GM18870 (cell line): ENCODE measurements around the gene ALDH1L2.

Experiments
- ATAC-seq: cut with Tn5 transposase; IDR thresholded peaks from one replicate; pipeline ENCODE4 v1.9.1; 2021; ENCODE audit warnings: moderate library complexity; ENCODE audit not compliant: unreplicated experiment

ALDH1L2 gene

DNA sequence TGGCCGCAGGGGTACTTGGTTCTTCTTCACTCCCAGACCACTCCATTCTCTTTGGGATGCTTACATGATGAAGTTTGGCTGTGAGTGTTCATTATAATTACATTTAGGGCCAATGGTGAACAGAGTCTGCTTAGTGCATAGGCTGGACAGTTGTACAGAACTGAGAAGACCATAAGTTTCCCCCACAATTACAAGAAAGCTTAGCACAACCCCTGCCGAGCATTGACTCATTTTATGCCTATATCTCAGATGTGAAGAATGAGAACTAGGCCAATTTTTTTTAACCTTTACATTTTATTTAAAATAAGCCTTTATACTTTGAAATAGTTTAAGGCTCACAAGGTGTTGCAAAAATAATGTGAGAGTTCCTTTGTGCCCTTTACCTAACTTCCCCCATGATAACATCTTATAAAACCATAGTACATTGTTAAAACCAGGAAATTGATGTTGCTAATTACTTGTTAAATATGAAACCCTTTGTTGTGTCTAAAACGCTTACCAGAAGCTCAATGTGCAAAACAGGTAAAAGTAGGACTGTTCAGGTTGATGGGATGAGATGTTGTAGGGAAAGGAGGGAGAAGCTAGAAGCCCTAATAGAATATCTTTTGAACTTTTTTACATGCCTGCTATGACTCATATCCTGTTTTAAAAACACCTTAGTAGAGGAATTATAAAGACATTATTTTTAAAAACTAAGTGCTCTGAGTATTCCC lies 47.2 kb downstream of the ALDH1L2 start:
- ATAC-seq: no peak

DNA sequence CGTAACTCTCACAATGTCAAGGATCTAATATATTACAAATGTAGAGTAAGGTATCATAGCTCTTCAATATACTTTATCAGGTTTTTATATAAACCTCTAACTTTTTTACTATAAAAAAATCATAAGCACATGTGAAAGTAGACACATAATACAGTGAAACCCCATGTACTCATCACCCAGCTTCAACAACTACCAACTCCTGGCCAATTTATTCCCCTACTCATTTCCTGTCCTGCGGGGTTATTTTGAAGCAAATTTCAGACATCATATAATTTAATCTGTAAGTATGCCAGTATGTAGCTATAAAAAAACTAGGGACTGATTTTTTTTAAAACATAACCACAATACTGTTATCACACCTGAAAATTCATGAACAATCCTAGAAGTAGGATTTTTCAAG lies 50.4 kb downstream of the ALDH1L2 start:
- no peak for ATAC-seq

DNA sequence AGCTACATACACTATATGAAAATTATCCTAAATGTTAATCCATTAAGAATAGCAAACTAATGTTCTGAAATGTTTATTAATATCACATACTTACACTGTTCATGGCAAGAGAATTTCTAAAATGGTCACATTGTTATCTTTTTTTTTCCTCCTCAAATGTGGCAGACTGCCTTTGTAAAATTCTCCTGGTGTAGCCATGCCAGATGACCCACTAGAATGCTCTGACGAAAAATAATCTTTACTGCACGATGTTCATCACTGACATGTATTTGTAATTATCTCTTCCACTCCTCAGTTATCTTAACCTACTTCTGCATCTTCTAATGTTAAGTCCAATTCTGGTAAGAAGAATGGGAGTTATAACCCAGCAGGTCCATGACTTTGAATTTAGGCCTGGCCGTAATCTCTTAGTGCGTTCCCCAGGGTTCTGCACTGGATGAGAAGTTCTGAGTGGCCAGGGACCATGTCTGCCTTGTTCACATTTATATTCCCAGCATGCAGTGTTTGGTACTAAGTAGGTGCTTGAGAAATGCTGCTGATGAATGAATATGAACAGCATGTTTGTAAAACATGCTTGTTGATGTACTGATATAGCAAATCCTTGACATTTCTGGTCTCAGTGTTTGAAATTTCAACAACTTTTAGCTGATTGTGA lies 51.4 kb downstream of the ALDH1L2 start:
- ATAC-seq: no peak

DNA sequence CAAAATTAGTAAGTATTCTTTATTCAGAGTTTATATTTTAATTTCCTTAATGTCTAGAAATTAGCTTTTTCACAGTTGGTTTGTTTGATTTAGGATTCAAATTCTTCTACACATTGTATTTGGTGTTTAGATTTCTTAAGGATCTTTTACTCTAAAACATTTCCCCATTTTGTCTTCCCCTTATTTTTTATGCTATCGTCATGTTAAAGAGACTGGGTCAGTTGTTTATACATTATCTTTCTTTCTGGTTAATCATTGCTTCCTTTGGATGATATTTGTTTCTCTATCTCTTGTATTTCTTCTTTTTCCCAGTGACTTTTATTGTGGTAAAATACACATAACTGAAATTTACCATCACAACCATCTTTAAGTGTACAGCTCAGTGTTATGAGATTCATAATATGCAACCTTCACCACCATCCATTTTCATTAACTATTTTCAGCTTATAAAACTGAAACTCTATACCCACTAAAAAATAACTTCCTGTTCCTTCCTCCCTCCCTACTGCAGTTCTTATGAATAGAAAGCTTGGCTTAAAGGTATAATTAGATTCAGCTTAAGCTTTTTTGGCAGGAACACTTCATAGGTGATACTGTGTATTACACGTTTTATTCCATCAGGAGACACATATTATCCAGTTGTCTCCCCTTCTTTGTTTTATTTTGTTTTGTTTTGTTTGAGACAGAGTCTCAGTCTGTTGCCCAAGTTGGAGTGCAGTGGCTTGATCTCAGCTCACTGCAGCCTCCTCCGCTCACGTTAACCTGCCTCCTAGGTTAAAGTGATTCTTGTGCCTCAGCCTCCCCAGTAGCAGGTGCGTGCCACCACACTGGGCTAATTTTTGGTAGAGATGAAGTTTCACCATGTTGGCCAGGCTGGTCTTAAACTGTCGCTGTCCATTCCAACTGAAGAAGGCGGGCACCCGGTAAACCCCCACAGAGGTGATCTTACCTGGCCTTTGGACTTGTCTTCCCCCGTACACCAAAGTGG lies 53.1 kb downstream of the ALDH1L2 start:
- peak; percentile 93 for ATAC-seq

DNA sequence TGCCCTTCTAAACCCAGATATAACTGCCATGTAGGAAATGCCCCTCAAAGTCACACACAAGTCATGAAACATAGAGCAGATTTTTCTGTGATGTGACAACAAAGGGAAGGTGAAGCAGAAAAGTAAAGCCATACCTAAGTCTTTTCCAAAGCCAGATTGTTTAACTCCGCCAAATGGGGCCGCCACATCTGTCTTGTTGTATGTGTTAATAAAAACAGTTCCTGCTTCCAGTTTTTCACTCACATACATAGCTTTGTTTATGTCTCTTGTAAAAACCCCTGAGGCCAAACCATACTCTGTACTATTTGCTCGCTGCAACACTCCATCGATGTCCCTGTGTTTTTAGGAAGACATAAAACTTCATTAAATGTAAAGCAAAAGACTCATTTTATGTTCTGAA lies 57.8 kb downstream of the ALDH1L2 start:
- ATAC-seq: no peak

DNA sequence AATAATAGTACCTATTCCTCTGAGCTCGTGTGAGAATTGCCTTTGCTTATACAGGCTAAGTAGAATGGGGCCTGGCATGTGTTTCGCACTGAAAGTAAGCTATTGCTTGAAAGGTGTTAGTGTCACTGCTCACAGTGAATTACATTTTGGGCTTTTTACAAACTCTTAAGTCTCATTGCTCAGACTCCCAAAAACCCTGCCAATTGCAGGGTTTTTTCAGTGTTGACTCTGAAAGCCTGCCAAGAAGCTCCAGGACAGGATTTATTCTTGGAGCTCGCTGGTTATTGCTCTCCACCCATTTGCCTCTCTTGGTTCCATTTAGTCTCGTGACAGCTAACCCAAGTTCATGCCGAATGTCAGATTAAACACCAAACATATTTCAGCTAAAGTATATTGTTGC lies 58.4 kb downstream of the ALDH1L2 start:
- ATAC-seq: no peak

DNA sequence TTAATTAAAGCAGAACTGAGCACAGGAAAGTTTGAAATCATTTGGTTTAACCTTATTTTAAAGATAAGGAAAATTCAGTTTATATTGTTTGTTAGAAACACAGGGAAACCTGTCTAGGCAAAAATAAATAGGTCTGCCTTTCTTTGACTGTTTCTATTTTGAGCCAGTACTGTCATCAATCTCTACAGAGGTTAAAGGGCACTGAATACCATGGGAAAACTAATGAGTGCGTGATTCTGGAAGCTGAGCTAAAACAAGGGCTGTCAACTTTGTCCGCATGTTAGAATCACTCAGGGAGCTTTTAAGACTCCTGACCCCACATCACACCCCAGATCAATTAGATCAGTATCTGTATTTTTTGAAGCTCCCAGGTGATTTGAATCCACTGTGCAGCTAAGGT lies 59.3 kb downstream of the ALDH1L2 start:
- no peak for ATAC-seq

DNA sequence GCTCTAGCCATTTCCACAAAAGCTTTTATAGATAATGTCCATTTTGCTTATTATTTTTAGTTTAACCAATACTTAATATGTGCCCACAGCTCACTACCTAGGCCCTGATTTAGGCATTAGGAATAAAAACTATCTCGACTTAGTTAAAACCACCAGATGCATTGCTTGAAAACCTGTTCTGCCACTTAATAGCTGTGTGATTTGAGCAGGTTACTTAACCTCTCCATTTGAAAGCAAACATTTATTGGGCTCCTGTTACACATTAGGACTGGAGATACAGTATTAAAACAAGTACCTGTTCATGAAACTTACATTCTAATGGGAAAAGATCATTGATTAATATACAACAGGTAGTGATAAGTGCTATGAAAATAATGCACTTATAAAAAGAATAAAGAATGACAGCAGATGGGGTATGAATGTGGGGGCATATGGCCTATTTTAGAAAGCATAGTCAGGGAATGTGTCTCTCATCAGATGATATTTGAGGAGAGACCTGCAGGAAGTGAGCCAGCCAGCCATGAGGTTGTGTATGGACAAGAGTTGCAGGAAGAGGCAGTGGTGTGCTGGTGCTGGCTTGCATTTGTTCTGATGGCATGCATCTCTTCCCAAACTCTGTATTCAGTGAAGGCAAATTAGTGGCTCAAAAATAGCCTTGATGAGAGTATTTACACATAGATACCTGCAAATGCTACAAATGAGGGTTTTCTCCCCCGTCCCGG lies 63.9 kb downstream of the ALDH1L2 start:
- ATAC-seq: no peak

DNA sequence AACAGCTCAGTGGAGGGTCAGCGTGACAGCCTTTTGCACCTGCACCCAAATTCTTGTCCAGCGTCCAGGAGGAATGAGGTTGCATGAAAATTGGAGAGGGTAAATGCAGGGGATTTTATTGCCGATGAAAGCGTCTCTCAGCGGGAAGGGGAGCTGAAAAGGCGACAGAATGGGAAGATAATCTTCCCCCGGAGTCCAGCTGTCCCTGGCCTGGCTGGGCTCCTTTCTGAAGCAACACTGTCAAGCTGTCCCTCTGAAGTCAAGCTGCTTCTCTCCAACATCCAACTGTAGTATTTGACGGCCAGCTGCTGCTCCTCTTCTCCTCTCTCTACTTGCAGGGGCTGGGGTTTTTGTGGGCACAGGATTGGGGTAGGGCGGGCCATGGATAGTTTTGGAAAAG lies 65.5 kb downstream of the ALDH1L2 start:
- no peak for ATAC-seq

DNA sequence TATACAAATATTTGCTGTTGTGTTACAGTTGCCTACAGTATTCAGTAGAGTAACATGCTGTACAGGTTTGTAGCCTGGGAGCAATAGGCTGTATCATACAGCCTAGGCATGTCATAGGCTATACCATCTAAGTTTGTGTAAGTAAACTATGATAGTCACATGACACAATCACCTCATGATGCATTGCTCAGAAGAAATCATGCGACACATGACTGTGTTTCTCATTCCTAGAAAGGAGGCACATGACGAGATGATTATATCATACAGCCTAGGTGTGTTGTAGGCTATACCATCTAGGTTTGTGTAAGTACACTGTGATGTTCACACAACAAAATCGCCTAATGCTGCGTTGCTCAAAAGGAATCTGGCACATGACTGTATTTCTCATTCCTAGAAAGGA lies 66.2 kb downstream of the ALDH1L2 start:
- ATAC-seq: no peak

DNA sequence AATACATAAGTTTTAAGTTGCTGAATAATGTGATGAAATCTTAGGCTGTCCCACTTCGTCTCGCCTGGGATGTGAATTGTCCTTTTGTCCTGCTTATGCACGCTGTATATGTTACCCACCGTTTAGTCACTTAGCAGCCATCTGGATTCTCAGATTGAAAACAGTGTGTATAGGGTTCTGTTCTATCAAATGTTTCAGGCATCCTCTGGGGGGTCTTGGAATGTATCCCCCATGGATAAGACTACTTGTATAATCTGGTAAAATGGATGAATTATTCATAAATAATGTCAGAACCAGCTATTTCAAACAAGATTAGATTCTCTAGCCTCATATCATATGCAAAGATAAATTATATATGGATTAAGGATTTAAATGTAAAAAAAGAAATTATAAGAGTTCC lies 68.7 kb downstream of the ALDH1L2 start:
- no peak for ATAC-seq

DNA sequence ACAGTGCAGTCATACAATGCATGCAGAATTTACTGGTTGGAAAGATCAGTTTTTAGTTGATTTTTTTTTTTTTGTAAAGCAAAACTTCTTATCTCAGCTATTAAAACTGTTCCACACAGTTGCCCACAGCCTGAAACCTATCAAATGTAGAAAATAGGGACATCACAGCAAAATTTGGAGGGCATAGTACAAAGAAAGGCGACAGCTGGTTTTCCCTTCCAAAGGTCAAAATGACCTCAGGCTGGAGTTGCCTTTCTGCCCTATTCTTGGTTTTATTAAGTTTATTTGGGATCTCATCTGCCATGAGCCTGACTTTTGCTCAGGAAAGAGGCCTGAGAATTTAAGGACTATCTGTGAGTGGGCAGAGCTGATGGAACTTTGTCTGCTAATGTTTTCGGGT lies 69.7 kb downstream of the ALDH1L2 start:
- no peak for ATAC-seq

DNA sequence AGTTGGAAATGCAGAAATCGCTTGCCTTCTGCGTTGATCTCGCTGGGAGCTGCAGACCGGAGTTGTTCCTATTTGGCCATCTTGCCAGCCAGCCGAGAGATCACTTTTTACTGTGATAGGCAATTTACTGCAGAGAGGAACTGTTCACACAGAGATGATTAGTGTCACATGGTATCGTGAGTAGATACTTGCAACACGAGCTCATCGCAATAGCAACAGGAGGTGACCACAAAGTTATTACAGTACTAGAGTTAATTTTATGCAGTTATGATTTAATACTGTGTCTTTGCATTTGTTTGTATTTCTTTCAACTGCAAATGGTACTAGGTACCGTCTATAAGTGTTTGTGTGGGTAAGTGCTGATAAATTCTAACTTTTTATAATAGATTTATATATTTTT lies 70.4 kb downstream of the ALDH1L2 start:
- no peak for ATAC-seq

DNA sequence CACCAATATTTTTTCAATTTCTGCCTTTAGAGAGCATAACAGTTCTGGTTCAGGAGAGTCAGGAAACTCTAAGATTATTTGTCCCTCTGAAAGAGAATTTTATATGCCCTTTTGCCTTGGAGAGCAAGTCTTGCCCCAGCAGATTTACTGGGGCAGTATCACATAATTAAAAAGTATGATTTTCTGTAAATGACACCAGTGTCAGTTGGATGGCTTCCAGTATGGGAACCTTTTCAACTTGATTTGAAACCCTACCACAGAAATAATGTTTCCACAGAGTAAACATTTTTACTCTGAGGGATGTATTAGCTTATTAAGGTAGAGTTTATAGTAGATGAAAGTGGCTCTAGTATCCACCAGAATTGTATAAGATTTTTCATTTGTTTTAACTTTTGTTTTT lies 82.8 kb downstream of the ALDH1L2 start:
- ATAC-seq: no peak

DNA sequence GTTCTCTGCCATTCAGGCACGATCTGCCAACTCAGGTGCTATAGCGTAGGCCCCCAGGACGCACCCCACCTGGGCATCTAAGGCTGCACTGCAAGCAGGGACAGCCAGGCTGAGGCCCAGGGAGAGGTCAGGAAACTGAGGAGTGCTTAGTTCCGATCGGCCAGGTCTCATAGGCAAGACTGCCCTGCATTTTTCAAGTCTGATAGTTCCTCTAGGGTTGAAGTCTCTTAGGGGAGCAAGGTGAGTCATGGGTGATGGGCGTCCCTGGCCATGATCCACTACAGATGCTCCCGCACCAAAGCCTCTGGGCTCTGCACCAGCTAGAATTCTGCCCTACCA lies 84.9 kb downstream of the ALDH1L2 start:
- ATAC-seq: no peak

DNA sequence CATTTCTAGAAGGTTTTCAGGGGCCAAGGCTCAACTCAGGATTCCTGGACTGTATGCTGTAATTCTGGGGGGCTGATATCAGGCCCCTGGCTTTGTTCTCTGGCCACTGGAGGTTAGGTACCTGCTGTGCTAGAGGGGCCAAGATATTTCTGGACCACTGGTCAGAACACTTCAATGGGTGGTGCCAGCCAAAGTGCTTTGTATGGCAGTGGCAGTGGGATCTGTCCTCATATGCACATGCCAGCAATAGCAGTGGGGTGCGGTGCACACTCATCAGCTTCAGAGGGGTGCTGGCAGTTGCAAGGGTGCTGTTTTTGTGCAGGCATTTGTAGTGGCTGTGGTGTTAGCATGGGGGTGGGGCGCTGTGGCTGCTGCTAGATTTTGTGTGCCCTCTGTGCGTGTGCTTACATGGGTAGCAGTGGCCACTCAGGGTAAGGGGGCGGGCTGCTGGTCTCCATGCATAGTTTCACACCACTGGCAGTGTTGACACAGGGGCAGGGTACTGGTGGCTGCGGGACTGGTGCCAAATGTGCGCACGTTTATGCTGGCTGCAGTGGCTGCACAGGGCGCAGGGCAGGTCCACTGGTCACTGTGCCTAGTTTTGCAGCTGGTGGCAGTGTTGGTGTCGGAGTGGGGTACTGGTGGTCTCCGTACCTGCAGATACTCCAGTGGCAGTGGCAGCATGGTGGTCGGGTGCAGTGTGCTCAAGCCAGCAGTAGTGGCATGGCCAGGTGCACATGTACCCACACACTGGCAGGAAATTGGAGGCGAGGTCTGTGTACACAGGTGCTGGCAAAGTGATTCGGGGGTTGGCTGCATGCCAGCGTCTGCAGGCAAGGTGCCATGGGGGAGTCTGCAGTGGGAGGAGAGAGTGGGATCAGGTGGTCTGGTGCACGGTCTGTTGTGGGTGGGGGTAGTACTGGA lies 85.6 kb downstream of the ALDH1L2 start:
- ATAC-seq: no peak

DNA sequence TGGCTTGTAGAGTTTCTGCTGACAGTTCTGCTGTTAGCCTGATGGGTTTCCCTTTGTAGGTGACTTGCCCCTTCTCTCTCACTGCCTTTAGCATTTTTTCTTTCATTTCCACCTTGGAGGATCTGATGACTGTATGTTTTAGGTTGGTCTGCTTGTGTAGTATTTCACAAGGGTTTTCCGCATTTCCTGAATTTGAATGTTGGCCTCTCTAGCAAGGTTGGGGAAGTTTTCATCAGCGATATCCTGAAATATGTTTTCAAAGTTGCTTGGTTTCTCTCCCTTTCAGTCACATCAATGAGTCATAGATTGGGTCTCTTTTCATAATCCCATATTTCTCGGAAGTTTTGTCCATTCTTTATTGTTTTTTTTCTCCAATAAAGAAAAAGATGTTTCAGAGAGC lies 86.7 kb downstream of the ALDH1L2 start:
- ATAC-seq: no peak

DNA sequence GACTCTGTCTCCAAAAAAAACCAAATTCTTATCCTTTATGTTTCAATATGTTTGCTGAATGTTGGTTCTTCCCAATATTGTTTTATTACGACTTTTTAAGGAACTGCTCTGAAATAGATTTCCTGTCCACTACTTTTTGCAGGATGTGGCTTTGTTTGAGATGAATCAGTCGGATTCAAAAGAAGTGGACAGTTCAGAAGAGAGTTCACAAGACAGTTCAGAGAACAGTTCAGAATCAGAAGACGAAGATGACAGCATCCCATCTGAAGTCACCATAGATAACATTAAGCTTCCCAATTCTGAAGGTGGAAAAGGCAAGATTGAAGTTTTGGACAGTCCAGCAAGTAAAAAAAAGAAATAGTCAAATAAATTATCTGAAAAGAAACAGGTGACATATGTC lies 89.9 kb downstream of the ALDH1L2 start:
- ATAC-seq: no peak

DNA sequence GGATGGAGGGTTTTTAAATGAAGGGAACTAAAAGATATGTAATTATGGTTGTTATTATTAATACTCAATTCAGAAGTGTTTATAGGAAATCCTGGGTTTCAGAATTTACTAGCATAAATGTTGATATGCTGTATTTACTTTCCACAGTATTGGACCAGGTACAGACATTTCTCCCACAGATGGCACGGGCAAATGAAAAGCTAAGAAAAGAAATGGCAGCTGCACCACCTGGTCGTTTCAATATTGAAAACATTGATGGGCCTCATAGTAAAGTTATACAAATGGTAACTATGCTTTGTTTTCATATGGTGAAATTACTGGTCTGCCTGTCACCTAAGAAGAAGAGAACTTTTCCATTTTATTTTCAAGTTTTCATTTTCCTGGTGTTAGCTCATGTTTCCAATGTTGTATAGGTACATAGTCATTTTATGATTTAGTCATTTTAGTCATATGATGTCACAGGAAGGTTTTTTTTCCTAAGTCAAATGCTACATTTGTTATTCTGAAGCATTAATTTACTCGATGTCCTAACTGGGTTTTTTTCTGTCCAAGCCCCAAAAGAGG lies 92.6 kb downstream of the ALDH1L2 start:
- no peak for ATAC-seq

DNA sequence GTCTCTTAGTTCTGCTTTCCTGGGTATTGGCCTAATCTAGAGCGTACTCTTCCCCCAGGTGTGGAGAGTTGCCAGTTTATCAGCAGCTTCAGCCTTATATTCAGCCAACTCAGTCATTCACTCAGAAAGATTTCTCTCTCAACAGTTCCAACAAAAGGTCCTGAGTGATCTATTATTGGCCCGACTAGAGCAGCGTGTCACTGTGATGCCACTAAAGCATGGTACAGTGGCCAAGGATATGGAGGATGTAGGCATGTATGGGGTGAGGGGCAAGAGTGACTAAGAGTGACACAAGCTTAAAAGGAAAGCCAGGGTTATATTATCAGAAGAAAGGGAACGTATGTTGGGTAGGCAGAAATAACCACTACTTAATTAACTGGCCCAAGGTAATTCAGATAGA lies 93.3 kb downstream of the ALDH1L2 start:
- no peak for ATAC-seq
